SK-N-SH (cell line): ENCODE results near the gene ATP6V1C2. TPM values are rescaled to one million over a fixed set of nuclear protein-coding genes. Genes with fewer than 3 reads are reported as not detected.

Source experiments
- CTCF ChIA-PET: fragments of 300-600, 350-600 bp; formaldehyde crosslinking; extraction: SDS; loops from one replicate; lab custom pipeline; 2021; lab: Yijun Ruan, JAX
- POLR2A ChIA-PET: fragments of 350-600 bp; sonication (Branson Sonifier 250); formaldehyde crosslinking; extraction: SDS; loops from one replicate; lab custom pipeline; 2020; ENCODE audit warnings: antibody characterized with exemption, inconsistent platforms; lab: Yijun Ruan, JAX
- DNase-seq: peaks from one replicate; pipeline ENCODE4 v3.0.0; 2012
- H2AFZ ChIP-seq: fragments of 200-600 bp; sonication (generic); 2 replicates; pipeline ENCODE4 v1.8.1; 2016; ENCODE audit warnings: antibody characterized with exemption, mild to moderate bottlenecking, low read depth
- H3F3A ChIP-seq: fragments of 200-600 bp; sonication (generic); replicated peaks from 2 replicates; pipeline ENCODE3; 2016; ENCODE audit warnings: antibody characterized with exemption, mild to moderate bottlenecking; ENCODE audit not compliant: insufficient read depth
- H3K27ac ChIP-seq, 2 experiments: fragments of 200-500 bp in 1 of 2; fragments of 200-600 bp in 1 of 2; sonication (Bioruptor generic) in 1 of 2; sonication (generic), shearing (Covaris generic) in 1 of 2; 2 replicates each; pipeline versions ENCODE4 v1.5.1 to v1.6.1; 2014 to 2016; ENCODE audit warnings: low read depth in 2 of 2, inconsistent platforms in 1 of 2, low read length in 1 of 2, mild to moderate bottlenecking in 1 of 2, mixed read lengths in 1 of 2
- H3K27me3 ChIP-seq: fragments of 200-600 bp; sonication (generic), shearing (Covaris generic); 2 replicates; pipeline ENCODE4 v1.6.1; 2016; ENCODE audit warnings: mixed run types; ENCODE audit not compliant: insufficient read depth
- H3K36me3 ChIP-seq, 2 experiments: fragments of 200-500 bp in 1 of 2; fragments of 200-600 bp in 1 of 2; sonication (Bioruptor generic) in 1 of 2; sonication (generic) in 1 of 2; replicated peaks in 1 of 2; 2 replicates each; pipeline versions ENCODE3 to v1.5.1; 2014 to 2016; ENCODE audit warnings: low read length in 1 of 2, mild to moderate bottlenecking in 1 of 2; ENCODE audit not compliant: insufficient read depth in 2 of 2, control insufficient read depth in 1 of 2
- H3K4me1 ChIP-seq, 2 experiments: fragments of 200-500 bp in 1 of 2; fragments of 200-600 bp in 1 of 2; sonication (Bioruptor generic) in 1 of 2; sonication (generic), shearing (Covaris generic) in 1 of 2; 2 replicates each; pipeline versions ENCODE4 v1.5.1 to v1.6.1; 2014 to 2016; ENCODE audit warnings: low read depth in 1 of 2, low read length in 1 of 2, mixed run types in 1 of 2; ENCODE audit not compliant: insufficient read depth in 2 of 2, control insufficient read depth in 1 of 2
- H3K4me2 ChIP-seq: fragments of 200-600 bp; sonication (generic), shearing (Covaris generic); 2 replicates; pipeline ENCODE4 v1.6.1; 2017; ENCODE audit warnings: mixed run types
- H3K4me3 ChIP-seq, 2 experiments: fragments of 200-500 bp in 1 of 2; fragments of 200-600 bp in 1 of 2; sonication (Bioruptor generic) in 1 of 2; sonication (generic), shearing (Covaris generic) in 1 of 2; 2 replicates each; pipeline versions ENCODE4 v1.5.1 to v1.8.1; 2014 to 2016; ENCODE audit warnings: low read depth in 2 of 2, inconsistent platforms in 1 of 2, low read length in 1 of 2, mild to moderate bottlenecking in 1 of 2, mixed read lengths in 1 of 2, moderate library complexity in 1 of 2
- H3K79me2 ChIP-seq: fragments of 200-600 bp; sonication (generic); 2 replicates; pipeline ENCODE4 v1.8.1; 2017; ENCODE audit warnings: mild to moderate bottlenecking; ENCODE audit not compliant: insufficient read depth
- H3K9ac ChIP-seq: fragments of 200-600 bp; sonication (generic); 2 replicates; pipeline ENCODE4 v1.6.1; 2017; ENCODE audit warnings: mixed run types
- H3K9me2 ChIP-seq: fragments of 200-600 bp; sonication (generic); 2 replicates; pipeline ENCODE4 v1.6.1; 2017; ENCODE audit warnings: mixed run types
- H3K9me3 ChIP-seq: fragments of 200-600 bp; sonication (generic); 2 replicates; pipeline ENCODE4 v1.6.1; 2017; ENCODE audit warnings: mixed run types, mild to moderate bottlenecking, moderate library complexity
- H4K20me1 ChIP-seq: fragments of 200-600 bp; sonication (generic); 2 replicates; pipeline ENCODE4 v1.6.1; 2017; ENCODE audit warnings: mild to moderate bottlenecking, mixed run types; ENCODE audit not compliant: insufficient read depth
- EP300 ChIP-seq, 2 experiments: IDR thresholded peaks; 2 replicates each; pipeline versions ENCODE4 v1.4.0 to v1.6.1; 2012; ENCODE audit warnings: borderline replicate concordance in 1 of 2, low read depth in 1 of 2, low read length in 1 of 2
- FOXM1 ChIP-seq: IDR thresholded peaks from 2 replicates; pipeline ENCODE4 v1.4.0; 2012; ENCODE audit warnings: low read depth, mild to moderate bottlenecking
- GABPA ChIP-seq: IDR thresholded peaks from 2 replicates; pipeline ENCODE4 v1.4.0; 2012; ENCODE audit warnings: low read depth, mild to moderate bottlenecking
- GATA2 ChIP-seq: sonication (generic); formaldehyde crosslinking; IDR thresholded peaks from 2 replicates; pipeline ENCODE4 v1.5.0; 2020; ENCODE audit warnings: mild to moderate bottlenecking, missing genetic modification reagents
- IRF3 ChIP-seq: fragments of 150-350 bp; IDR thresholded peaks from 2 replicates; pipeline ENCODE4 v1.6.1; 2016; ENCODE audit warnings: mild to moderate bottlenecking, low read depth, low read length
- JUND ChIP-seq: IDR thresholded peaks from 2 replicates; pipeline ENCODE4 v1.4.0; 2012
- MEF2A ChIP-seq: IDR thresholded peaks from 2 replicates; pipeline ENCODE4 v1.4.0; 2012; ENCODE audit warnings: low read depth, borderline replicate concordance
- MXI1 ChIP-seq: IDR thresholded peaks from 2 replicates; pipeline ENCODE4 v1.6.1; 2012; ENCODE audit warnings: mild to moderate bottlenecking, low read depth, low read length, improper control_type of control experiment
- NRF1 ChIP-seq: IDR thresholded peaks from 2 replicates; pipeline ENCODE4 v1.6.1; 2012; ENCODE audit warnings: low read depth, mild to moderate bottlenecking, low read length
- POLR2AphosphoS5 ChIP-seq: IDR thresholded peaks from 2 replicates; pipeline ENCODE4 v1.6.1; 2012; ENCODE audit warnings: low read depth, low read length
- RXRA ChIP-seq: IDR thresholded peaks from 2 replicates; pipeline ENCODE4 v1.4.0; 2012; ENCODE audit warnings: low read depth, mild to moderate bottlenecking, borderline replicate concordance
- whole genome bisulfite sequencing: methylation state at CpG from one replicate; pipeline ENCODE4 v1.1.6; 2017; ENCODE audit warnings: low lambda C conversion rate; 5-methylcytosine and 5-hydroxymethylcytosine counted together
- polyA plus RNA-seq, 3 experiments: library from polyadenylated mRNA; depleted of rRNA; stranded (reverse); fragments of >200 nt; gene quantifications; 2 replicates each; pipeline ENCODE4 v1.2.3, GENCODE V29; 2012
- TF ChIP-seq, protein P1 (sequence below): fragments of 200-600 bp; sonication (generic); IDR thresholded peaks from 2 replicates; pipeline ENCODE4 v1.6.1; 2017; ENCODE audit warnings: antibody characterized with exemption, mild to moderate bottlenecking, moderate library complexity
- TF ChIP-seq, protein P2 (sequence below): IDR thresholded peaks from 2 replicates; pipeline ENCODE4 v1.4.0; 2012; ENCODE audit warnings: low read depth, borderline replicate concordance
- TF ChIP-seq, protein P3 (sequence below): IDR thresholded peaks from 2 replicates; pipeline ENCODE4 v1.4.0; 2012; ENCODE audit warnings: low read depth

Gene ATP6V1C2
- polyA plus RNA-seq, 1 of the 3 experiments (the other 2 are of a cell fraction): 0.12 TPM

- TF ChIP-seq, protein P1, sequence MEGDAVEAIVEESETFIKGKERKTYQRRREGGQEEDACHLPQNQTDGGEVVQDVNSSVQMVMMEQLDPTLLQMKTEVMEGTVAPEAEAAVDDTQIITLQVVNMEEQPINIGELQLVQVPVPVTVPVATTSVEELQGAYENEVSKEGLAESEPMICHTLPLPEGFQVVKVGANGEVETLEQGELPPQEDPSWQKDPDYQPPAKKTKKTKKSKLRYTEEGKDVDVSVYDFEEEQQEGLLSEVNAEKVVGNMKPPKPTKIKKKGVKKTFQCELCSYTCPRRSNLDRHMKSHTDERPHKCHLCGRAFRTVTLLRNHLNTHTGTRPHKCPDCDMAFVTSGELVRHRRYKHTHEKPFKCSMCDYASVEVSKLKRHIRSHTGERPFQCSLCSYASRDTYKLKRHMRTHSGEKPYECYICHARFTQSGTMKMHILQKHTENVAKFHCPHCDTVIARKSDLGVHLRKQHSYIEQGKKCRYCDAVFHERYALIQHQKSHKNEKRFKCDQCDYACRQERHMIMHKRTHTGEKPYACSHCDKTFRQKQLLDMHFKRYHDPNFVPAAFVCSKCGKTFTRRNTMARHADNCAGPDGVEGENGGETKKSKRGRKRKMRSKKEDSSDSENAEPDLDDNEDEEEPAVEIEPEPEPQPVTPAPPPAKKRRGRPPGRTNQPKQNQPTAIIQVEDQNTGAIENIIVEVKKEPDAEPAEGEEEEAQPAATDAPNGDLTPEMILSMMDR: no peak
- TF ChIP-seq EP300 (IDR thresholded peaks at IDR 0.05; ENCODE audit: borderline replicate concordance in 1 of 2, low read depth in 1 of 2, low read length in 1 of 2): no peak
- TF ChIP-seq, protein P2, sequence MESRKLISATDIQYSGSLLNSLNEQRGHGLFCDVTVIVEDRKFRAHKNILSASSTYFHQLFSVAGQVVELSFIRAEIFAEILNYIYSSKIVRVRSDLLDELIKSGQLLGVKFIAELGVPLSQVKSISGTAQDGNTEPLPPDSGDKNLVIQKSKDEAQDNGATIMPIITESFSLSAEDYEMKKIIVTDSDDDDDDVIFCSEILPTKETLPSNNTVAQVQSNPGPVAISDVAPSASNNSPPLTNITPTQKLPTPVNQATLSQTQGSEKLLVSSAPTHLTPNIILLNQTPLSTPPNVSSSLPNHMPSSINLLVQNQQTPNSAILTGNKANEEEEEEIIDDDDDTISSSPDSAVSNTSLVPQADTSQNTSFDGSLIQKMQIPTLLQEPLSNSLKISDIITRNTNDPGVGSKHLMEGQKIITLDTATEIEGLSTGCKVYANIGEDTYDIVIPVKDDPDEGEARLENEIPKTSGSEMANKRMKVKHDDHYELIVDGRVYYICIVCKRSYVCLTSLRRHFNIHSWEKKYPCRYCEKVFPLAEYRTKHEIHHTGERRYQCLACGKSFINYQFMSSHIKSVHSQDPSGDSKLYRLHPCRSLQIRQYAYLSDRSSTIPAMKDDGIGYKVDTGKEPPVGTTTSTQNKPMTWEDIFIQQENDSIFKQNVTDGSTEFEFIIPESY: no peak
These were observed 12.1 kb downstream of the ATP6V1C2 start (continued) for GRCh38 chr2:10733566-10733925.

- no peak for DNase-seq
- WGBS: 84% methylated on average over 5 of the region's 5 CpGs
- CTCF ChIA-PET: interaction anchor here (1.6 to 1.9 kb wide), 2 partner anchors 12 to 98 kb away, joined by 5 to 6 read pairs; partner anchors contain the start of gene ATP6V1C2
These were observed 12.6 kb downstream of the ATP6V1C2 start for GRCh38 chr2:10733980-10734379.

DNA sequence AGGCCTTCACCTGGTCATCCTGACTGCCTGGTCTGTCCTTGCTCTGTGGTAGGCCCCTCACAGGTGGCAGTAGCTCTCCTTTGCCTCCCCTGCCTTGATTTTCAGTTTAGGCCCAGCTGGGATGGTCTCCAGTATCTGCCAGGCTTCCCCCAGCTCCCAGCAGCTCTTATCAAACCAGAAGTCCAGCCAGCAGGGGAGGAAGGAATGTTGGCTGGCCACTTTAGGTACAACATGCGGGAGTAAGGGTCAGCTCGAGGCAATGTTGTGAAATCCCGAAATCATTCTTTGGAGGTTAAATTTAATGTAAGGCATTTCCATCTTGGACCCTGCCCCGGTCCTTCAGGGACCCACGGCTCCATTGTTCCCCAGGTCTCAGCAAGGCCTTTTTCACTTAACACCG lies 16.8 kb downstream of the ATP6V1C2 start:
- no peak for DNase-seq
- Histone ChIP-seq H3K27ac (no peak overlapping the region), H3F3A (no peaks in the 10 kb centered on the region), H3K79me2 (no peaks in the 10 kb centered on the region), H3K9me2 (no peaks in the 10 kb centered on the region), H4K20me1 (no peaks in the 10 kb centered on the region), H3K9me3 (no peaks in the 10 kb centered on the region), H3K9ac (no peak overlapping the region), H3K4me2 (no peak overlapping the region), H2AFZ (no peak overlapping the region), H3K36me3 (no peaks in the 10 kb centered on the region), H3K27me3 (no peaks in the 10 kb centered on the region; the same call in 1 of the 2 replicates), H3K4me1 (no peaks in the 10 kb centered on the region; a peak in 1 of 4 replicates), H3K4me3 (no peak overlapping the region)
- POLR2A ChIA-PET: no interaction called here
- WGBS: 81% methylated on average over 6 of the region's 6 CpGs
- CTCF ChIA-PET: no interaction called here
- no peak for TF ChIP-seq MXI1
- no peak for TF ChIP-seq GATA2 (CRISPR knock-in tag)
- no peak for TF ChIP-seq JUND
- no peak for TF ChIP-seq FOXM1
- no peak for TF ChIP-seq GABPA
- TF ChIP-seq NRF1: no peak
- no peak for TF ChIP-seq MEF2A
- TF ChIP-seq RXRA: no peak

More at GRCh38 chr2:10733980-10734379, 12.6 kb downstream of the ATP6V1C2 start:
- Histone ChIP-seq H3F3A (no peaks in the 10 kb centered on the region), H3K79me2 (no peaks in the 10 kb centered on the region), H3K36me3 (no peaks in the 10 kb centered on the region), H3K4me1 (no peaks in the 10 kb centered on the region; a peak in 1 of 4 replicates), H3K9me2 (no peaks in the 10 kb centered on the region), H4K20me1 (no peaks in the 10 kb centered on the region), H3K9me3 (no peaks in the 10 kb centered on the region), H3K27me3 (no peaks in the 10 kb centered on the region), H3K4me3 (no peak overlapping the region), H3K4me2 (no peak overlapping the region), H3K9ac (no peak overlapping the region), H3K27ac (no peak overlapping the region), H2AFZ (no peak overlapping the region)
- POLR2A ChIA-PET: no interaction called here
- TF ChIP-seq IRF3 (no peak), POLR2AphosphoS5 (no peak), RXRA (no peak)
- TF ChIP-seq, protein P3, sequence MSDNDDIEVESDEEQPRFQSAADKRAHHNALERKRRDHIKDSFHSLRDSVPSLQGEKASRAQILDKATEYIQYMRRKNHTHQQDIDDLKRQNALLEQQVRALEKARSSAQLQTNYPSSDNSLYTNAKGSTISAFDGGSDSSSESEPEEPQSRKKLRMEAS: no peak
